T-helper 9 cell (primary cell): Measurements from ENCODE around the gene DARS1.

Experiments used
- DNase-seq: peaks from one replicate; pipeline ENCODE4 v3.0.0-alpha.2; 2020
- total RNA-seq, 2 donors: gene quantifications; one replicate each; lab custom pipeline; 2026; lab: John Stamatoyannopoulos, UW

Gene DARS1
- total RNA-seq, result 75.8 to 203 reads per million in 2 donors

GRCh38 chr2:135985018-135985825 is at the start of gene DARS1:
Gene DARS1 (minus strand): TSS chr2:135985626. CDS start chr2:135985468, 158 bp downstream.
- peak; percentile 68 for DNase-seq

DNA sequence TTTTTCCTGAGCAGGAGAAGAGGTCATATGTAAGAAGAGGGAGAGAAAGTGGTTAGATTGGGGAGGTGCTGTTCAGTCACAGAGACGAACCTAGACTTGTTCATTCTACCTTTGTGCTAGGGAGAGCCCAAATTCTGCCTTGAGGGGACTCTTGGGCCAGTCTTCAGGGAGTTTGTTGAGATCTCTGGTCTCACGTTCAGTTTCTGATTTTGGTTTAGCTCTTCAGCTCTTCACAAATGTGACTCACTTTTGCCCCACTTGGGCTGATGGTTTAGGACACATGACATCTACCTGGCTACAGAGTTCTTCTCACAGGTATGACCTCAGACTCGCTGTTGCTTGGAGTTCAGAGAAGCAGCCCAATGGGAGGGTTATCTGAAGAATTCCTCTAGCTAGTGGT is 49.2 kb upstream of the DARS1 start:
- DNase-seq, result no peak

- DNase-seq, result no peak
Observed at GRCh38 chr2:136032817-136033535, 47.5 kb upstream of the DARS1 start.

GRCh38 chr2:136032192-136032591 is 46.8 kb upstream of the DARS1 start:
- no peak for DNase-seq

GRCh38 chr2:136031711-136032110 is 46.3 kb upstream of the DARS1 start:
- DNase-seq, result no peak

GRCh38 chr2:136030406-136030805 is 45.0 kb upstream of the DARS1 start:
- no peak for DNase-seq

DNA sequence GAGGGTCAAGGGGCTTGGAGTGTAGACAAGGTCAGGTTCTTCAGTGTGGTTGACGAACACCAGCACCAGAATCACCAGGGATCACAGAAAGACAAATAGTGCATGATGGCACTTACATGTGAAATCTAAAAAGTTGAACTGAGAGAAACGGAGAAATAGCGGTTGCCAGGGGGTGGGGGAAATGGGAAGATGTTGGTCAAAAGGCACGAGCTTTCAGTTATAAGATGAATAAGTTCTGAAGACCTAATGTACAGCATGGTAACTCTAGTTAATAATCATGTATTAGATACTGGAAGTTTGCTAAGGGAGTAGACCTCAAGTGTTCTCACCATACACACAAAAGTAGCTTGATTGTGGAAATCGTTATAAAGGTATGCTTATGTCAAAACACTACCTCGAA is 43.7 kb upstream of the DARS1 start:
- DNase-seq, result no peak

DNA sequence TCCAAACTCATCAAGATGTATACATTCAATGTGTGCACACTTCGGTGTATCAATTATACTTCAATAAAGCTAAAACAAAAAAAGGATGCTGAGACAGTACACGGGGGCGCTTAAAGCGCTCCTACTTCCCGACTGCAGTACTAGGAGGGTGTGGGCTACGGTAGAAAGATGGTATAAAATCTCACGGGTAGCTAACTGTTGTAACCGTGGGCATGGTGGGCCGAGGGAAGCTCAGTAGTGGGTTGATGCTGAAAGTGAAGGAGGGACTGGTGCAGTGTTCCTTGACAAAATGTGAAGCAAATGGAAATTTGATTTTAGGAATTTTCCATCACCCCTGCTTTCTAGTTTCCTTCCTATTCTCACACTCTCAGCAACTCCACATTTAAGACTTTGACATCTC is 42.6 kb upstream of the DARS1 start:
- no peak for DNase-seq

DNA sequence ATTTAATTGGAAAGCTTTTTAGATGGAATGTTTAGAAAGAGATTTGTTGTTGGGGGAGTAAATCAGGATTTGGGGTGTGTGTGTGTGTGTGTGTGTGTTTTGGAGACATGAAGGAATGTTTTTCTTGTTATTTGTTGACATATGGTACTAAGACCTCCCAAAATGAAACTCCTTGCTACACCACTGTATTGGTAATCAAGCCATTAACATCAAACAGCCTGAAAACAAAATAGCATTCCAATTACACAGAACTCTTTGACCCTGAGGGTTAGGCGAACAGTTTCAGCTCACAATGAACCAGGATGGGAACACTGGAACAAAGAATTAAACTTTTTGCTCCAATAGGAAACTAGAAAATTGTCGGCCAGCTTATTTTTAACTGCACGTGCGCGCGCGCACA is 41.7 kb upstream of the DARS1 start:
- no peak for DNase-seq

DNA sequence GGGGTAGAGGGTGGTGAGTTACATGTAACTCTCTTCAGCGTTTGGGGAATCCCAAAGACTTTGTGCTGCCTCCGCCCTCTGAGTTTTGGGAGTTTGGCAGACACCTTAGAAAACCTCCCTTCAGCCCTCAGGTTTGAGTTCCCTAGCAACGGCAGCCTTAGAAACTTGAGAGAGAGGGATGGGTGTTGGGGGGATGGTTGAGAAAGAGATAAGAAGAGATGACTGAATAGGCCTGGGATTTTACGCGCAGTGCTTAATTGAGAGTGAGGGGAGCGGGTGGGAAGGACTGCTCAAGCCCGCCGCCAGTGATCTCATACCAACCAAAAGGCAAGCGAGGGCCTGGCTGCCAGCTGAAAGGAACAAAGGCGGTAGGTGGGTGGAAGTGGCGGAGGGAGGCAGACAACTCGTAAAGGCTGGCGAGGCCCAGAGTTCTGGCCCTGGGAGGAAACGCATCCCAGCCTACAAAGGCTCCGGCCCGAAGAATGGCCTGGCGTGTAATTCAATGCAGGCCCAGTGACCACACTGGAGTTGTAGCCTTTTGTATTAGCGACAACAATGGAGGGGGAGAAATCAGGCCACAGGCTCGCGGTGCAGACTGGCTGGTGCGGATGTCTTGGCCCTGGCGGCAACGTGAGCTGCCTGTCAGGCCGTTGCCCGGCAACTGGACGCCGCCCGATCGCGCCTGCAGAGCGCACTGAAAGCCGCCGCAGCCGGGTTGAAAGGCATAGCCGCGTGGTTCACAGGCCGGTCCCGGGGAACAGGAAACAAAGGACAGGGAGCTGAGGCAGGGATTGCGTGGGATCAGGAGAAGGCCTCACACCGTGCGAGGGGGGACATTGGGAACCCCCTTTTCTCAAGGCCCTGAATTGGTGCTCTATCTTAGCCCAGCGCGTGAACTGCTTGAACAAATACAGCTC is 39.9 kb upstream of the DARS1 start:
- DNase-seq, result no peak

DNA sequence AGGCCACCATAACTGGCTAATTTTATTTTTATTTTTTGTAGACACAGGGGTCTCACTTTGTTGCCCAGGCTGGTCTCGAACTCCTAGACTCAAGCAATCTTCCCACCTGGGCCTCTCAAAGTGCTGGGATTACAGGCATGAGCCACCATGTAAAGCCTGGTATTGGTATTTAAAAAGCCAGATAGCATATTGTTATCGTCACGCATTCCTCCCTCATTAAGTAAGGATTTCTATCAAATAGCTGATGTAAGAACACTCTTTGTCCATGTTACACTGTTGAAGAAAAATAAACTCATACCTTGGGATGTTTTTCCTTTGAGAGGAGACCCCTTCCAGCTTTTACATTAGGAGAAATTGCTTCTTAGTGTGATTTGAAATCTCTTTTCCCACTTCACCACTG is 39.2 kb upstream of the DARS1 start:
- DNase-seq, result no peak

DNA sequence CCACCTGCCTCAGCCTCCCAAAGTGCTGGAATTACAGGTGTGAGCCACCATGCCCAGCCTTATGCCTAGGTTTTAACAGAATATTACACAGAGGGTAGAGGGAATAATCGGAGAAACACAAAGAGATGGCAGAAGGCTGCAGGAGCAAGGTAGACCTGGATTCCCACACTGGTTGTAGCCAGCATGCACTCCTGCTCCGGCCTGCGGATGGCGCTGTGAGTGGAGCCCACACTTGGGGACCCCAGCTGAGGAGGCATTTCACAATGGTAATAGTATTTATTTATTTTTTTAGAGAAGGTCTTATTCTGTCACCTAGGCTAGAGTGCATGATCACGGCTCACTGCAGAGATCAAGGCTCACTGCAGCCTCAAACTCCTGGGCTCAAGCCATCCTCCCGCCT is 38.8 kb upstream of the DARS1 start:
- no peak for DNase-seq

- DNase-seq, result no peak
Observed at GRCh38 chr2:136023416-136023815, 38.0 kb upstream of the DARS1 start.

- DNase-seq, result no peak
Observed at GRCh38 chr2:136022396-136023146, 37.1 kb upstream of the DARS1 start.

GRCh38 chr2:136021976-136022375 is 36.5 kb upstream of the DARS1 start:
- no peak for DNase-seq

DNA sequence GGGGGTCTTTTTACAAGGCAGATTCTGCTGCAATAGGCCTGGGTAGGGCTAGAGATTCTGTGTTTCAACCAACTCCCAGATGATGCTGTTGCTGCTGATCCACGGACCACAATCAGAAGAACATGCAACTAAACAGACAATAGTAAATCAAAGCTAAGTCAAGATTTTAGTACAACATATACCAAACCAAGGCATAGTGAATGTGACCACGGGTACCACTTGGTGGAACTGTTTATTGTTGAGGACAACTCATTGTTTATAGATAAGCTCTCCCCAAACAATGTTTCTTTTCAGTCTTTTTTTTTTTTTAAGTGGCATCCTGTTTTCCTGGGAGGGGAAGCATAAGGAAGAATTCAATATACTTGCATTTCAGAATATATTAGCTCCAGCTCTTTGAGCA is 36.0 kb upstream of the DARS1 start:
- no peak for DNase-seq

DNA sequence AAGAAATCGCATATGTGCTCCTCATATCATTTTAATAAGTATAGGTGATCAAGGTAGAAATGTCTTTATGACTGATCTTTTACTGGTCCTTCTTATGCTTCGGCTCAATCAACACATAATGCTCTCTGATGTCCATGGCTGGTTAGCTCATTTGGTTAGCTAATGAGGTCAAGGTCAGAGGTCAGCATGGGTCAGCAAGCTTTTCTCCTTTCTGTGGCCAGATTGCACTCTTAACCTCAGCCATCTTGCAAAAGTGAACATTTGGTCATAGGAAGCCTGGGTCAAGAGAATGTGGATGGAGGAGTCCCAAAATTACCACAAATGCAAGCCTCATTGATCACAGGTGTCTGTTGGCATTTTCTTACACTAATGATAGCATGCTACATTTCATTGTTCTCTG is 35.4 kb upstream of the DARS1 start:
- DNase-seq, result no peak

DNA sequence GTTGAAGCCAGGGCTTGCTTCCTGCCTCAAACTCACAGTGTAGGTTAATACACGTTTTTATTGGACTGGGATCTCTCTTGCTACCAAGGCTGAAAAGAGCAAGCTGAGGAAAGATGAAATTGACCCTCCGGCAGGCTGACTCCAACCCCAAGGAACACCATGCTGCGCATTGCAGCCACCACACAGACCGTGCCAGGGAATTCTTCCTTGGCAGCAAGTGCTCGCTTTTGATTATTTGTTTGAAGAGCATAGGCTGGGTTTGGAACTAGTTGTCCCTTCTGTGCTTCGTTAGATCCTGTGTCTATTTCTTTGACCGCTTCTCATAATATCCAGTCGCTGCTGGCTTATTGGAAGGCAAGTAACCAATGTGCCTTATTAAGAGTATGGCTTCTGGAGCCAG is 34.4 kb upstream of the DARS1 start:
- no peak for DNase-seq

GRCh38 chr2:136019306-136019705 is 33.9 kb upstream of the DARS1 start:
- no peak for DNase-seq

DNA sequence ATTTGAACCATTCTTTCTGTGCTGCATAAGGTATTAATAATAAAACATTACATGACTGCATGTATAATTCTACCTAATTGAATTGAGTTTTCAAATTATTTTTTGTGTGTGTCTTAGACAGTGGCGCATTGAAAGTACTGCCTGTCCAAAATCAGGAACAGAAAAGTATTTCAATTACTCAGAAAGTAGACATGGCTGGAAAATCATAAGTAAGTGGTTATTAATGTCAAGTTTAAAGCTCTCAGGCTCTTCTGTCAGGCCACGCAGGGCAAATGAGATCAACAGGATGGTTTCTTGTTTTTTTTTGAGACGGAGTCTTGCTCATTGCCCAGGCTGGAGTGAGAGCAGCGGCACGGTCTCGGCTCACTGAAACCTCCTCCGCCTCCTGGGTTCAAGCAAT is 32.4 kb upstream of the DARS1 start:
- DNase-seq, result no peak

- DNase-seq, result no peak
Observed at GRCh38 chr2:136016836-136017235, 31.4 kb upstream of the DARS1 start.

DNA sequence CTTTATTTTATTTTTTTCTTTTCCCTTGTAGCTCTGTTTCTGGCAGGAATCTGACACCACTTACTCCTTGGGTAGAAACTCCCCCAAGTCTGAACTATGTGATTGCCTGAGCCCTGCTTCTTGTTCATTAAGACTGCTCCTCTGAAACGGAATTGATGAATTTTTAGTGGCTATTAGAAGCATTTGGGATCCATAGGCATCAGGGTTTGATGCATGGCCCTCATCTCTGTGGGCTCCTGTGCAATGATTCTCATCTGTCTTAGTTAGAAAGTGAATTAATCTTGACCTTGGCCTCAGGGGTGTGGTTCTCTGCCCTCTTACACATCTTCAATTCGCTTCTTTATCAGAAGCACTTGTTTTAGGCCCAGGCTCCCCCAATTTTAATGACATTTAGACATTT is 31.0 kb upstream of the DARS1 start:
- no peak for DNase-seq
